CD14-positive monocyte (primary cell): ENCODE data around the gene MED27. TPM values are rescaled to one million over a fixed set of nuclear protein-coding genes. Genes with fewer than 3 reads are reported as not detected.

Experiments used
- DNase-seq, 3 donors: peaks; one replicate each; pipeline ENCODE4 v3.0.0-alpha.2; 2011 to 2022
- H2AFZ ChIP-seq: 2 replicates; pipeline ENCODE4 v1.6.0; 2012; ENCODE audit warnings: mild to moderate bottlenecking, low read depth, low read length, inconsistent platforms; ENCODE audit not compliant: insufficient read depth, poor library complexity, severe bottlenecking
- H3K27ac ChIP-seq, 2 donors: 1 replicate in 1 of 2; 2 replicates in 1 of 2; pipeline ENCODE4 v1.5.1; 2012 to 2013; ENCODE audit warnings: low read length in 2 of 2, control low read depth in 1 of 2, inconsistent platforms in 1 of 2, low read depth in 1 of 2, mild to moderate bottlenecking in 1 of 2
- H3K27me3 ChIP-seq, 2 donors: one replicate each; pipeline versions ENCODE4 v1.6.0 to v1.6.1; 2011 to 2013; ENCODE audit warnings: low read length in 2 of 2; ENCODE audit not compliant: control insufficient read depth in 2 of 2, insufficient read depth in 2 of 2
- H3K36me3 ChIP-seq, 2 donors: replicated peaks in 1 of 2; 1 replicate in 1 of 2; 2 replicates in 1 of 2; pipeline versions ENCODE4 v1.5.1 to v1.6.1; 2012 to 2013; ENCODE audit warnings: low read length in 2 of 2, control low read depth in 1 of 2, inconsistent platforms in 1 of 2, mild to moderate bottlenecking in 1 of 2; ENCODE audit not compliant: insufficient read depth in 2 of 2, control insufficient read depth in 1 of 2
- H3K4me1 ChIP-seq, 2 donors: 1 replicate in 1 of 2; 2 replicates in 1 of 2; pipeline versions ENCODE4 v1.5.1 to v1.6.1; 2012 to 2013; ENCODE audit warnings: low read length in 2 of 2, control low read depth in 1 of 2, inconsistent platforms in 1 of 2, mild to moderate bottlenecking in 1 of 2, moderate library complexity in 1 of 2; ENCODE audit not compliant: insufficient read depth in 2 of 2, control insufficient read depth in 1 of 2
- H3K4me2 ChIP-seq: replicated peaks from 2 replicates; pipeline ENCODE3; 2012; ENCODE audit warnings: low read length, moderate library complexity, mild to moderate bottlenecking; ENCODE audit not compliant: poor library complexity, severe bottlenecking; ENCODE audit errors: extremely low read depth
- H3K4me3 ChIP-seq, 3 experiments: fragments of 200-600 bp in 1 of 3; sonication (generic) in 1 of 3; replicated peaks in 1 of 3; 1 replicate in 2 of 3; 2 replicates in 1 of 3; pipeline ENCODE4 v1.5.1; 2011 to 2013; ENCODE audit warnings: low read length in 3 of 3, mild to moderate bottlenecking in 3 of 3, control low read depth in 2 of 3, low read depth in 2 of 3, inconsistent platforms in 1 of 3, moderate library complexity in 1 of 3
- H3K79me2 ChIP-seq: 2 replicates; pipeline ENCODE4 v1.6.0; 2012; ENCODE audit warnings: mild to moderate bottlenecking, control low read depth, inconsistent platforms, low read length, moderate library complexity; ENCODE audit not compliant: insufficient read depth
- H3K9ac ChIP-seq: 2 replicates; pipeline ENCODE4 v1.6.0; 2017; ENCODE audit warnings: low read length, mild to moderate bottlenecking; ENCODE audit not compliant: insufficient read depth, poor library complexity, severe bottlenecking
- H3K9me3 ChIP-seq, 2 donors: replicated peaks in 1 of 2; 1 replicate in 1 of 2; 2 replicates in 1 of 2; pipeline versions ENCODE4 v1.5.1 to v1.6.1; 2012 to 2013; ENCODE audit warnings: low read length in 2 of 2, control low read depth in 1 of 2; ENCODE audit not compliant: control insufficient read depth in 1 of 2, insufficient read depth in 1 of 2
- H4K20me1 ChIP-seq: 2 replicates; pipeline ENCODE4 v1.6.0; 2012; ENCODE audit warnings: mild to moderate bottlenecking, low read length, control low read depth, moderate library complexity; ENCODE audit not compliant: insufficient read depth
- H3K27ac Mint-ChIP-seq, 7 donors: one replicate each; pipeline ENCODE4 v1.8.0; 2020; ENCODE audit warnings: mild to moderate bottlenecking in 7 of 7, mixed read lengths in 7 of 7, moderate library complexity in 6 of 7, inconsistent platforms in 2 of 7
- H3K27me3 Mint-ChIP-seq, 3 donors: one replicate each; pipeline ENCODE4 v1.8.0; 2021 to 2022; ENCODE audit warnings: low read depth in 3 of 3, mild to moderate bottlenecking in 3 of 3, mixed read lengths in 3 of 3, moderate library complexity in 3 of 3, inconsistent platforms in 1 of 3
- H3K36me3 Mint-ChIP-seq, 2 donors: one replicate each; pipeline ENCODE4 v1.8.0; 2020; ENCODE audit warnings: mixed read lengths in 2 of 2, inconsistent platforms in 1 of 2, mild to moderate bottlenecking in 1 of 2
- H3K4me1 Mint-ChIP-seq: one replicate; pipeline ENCODE4 v1.8.0; 2020; ENCODE audit warnings: mild to moderate bottlenecking, mixed read lengths
- H3K4me3 Mint-ChIP-seq, 2 donors: one replicate each; pipeline ENCODE4 v1.8.0; 2020; ENCODE audit warnings: mild to moderate bottlenecking in 2 of 2, mixed read lengths in 2 of 2, moderate library complexity in 1 of 2
- H3K9me3 Mint-ChIP-seq, 7 donors: one replicate each; pipeline ENCODE4 v1.8.0; 2020 to 2022; ENCODE audit warnings: mixed read lengths in 7 of 7, mild to moderate bottlenecking in 6 of 7, moderate library complexity in 6 of 7, inconsistent platforms in 2 of 7
- WGBS: methylation state at CpG from one replicate; pipeline ENCODE4 v1.1.5; 2013; ENCODE audit warnings: missing lambda C conversion rate; ENCODE audit not compliant: insufficient coverage; 5-methylcytosine and 5-hydroxymethylcytosine counted together
- intact Hi-C, 2 donors: fragments of 100-400 bp; cut with micrococcal nuclease; formaldehyde crosslinking; loops; one replicate each; pipeline versions ENCODE4 v1.15.0 to v1.15.1; 2023
- polyA plus RNA-seq, 3 donors: library from polyadenylated mRNA; depleted of rRNA in 1 of 3; unstranded in 2 of 3; stranded (reverse) in 1 of 3; fragments of 300-500 nt in 2 of 3; fragments of >200 nt in 1 of 3; fragmentation: Illumina TruSeq in 2 of 3; gene quantifications; 1 replicate in 2 of 3; 2 replicates in 1 of 3; pipeline ENCODE4 v1.2.3, GENCODE V29; 2012 to 2021
- TF ChIP-seq, protein P1 (sequence below): fragments of 200-600 bp; IDR thresholded peaks from one replicate; pipeline ENCODE4 v1.8.0; 2022; ENCODE audit warnings: antibody characterized with exemption, mild to moderate bottlenecking

Gene MED27
- polyA plus RNA-seq, 3 donors, result 14.0 to 26.9 (median 25.8) TPM

- peaks cover 25% of the 10 kb centered on the region for H3K4me1 Mint-ChIP-seq
- Histone ChIP-seq H3K36me3 (peaks cover 32 to 37% of the 10 kb centered on the region in 2 donors), H3K27ac (peak overlapping the region in 1 of 2 donors; percentile 82), H2AFZ (peak overlapping the region; percentile 87), H3K4me2 (peak overlapping the region; percentile 96), H3K79me2 (peaks cover 22% of the 10 kb centered on the region), H3K9me3 (no peaks in the 10 kb centered on the region), H3K4me1 (peaks cover 15 to 22% of the 10 kb centered on the region in 2 donors), H3K27me3 (no peaks in the 10 kb centered on the region), H4K20me1 (peaks cover 5% of the 10 kb centered on the region), H3K4me3 (peak overlapping the region; percentile 75 to 88 (median 86)), H3K9ac (peak overlapping the region; percentile 81)
- peaks cover 0 to 5% (median 4%) of the 10 kb centered on the region in 3 donors for H3K27me3 Mint-ChIP-seq
- H3K9me3 Mint-ChIP-seq, result no peaks in the 10 kb centered on the region
- peaks cover 30% of the 10 kb centered on the region in 2 donors for H3K36me3 Mint-ChIP-seq
- 8% methylated on average over 11 of the region's 12 CpGs for WGBS
- intact Hi-C loops, result loop anchor here in 1 of 2 donors (5.0 to 10.0 kb wide), 2 partner anchors 166 to 593 kb away; partner anchors contain the start of gene GTF3C4
- H3K27ac Mint-ChIP-seq, result peak overlapping the region in 6 of 7 donors; percentile 79 to 97 (median 85)
- TF ChIP-seq, protein P1, sequence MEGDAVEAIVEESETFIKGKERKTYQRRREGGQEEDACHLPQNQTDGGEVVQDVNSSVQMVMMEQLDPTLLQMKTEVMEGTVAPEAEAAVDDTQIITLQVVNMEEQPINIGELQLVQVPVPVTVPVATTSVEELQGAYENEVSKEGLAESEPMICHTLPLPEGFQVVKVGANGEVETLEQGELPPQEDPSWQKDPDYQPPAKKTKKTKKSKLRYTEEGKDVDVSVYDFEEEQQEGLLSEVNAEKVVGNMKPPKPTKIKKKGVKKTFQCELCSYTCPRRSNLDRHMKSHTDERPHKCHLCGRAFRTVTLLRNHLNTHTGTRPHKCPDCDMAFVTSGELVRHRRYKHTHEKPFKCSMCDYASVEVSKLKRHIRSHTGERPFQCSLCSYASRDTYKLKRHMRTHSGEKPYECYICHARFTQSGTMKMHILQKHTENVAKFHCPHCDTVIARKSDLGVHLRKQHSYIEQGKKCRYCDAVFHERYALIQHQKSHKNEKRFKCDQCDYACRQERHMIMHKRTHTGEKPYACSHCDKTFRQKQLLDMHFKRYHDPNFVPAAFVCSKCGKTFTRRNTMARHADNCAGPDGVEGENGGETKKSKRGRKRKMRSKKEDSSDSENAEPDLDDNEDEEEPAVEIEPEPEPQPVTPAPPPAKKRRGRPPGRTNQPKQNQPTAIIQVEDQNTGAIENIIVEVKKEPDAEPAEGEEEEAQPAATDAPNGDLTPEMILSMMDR, result no peak
- DNase-seq, result peak in 1 of 3 donors; percentile 6
- peak overlapping the region; percentile 91 to 99 for H3K4me3 Mint-ChIP-seq
These were observed 839 bp downstream of the MED27 start for GRCh38 chr9:132078699-132079356.

DNA sequence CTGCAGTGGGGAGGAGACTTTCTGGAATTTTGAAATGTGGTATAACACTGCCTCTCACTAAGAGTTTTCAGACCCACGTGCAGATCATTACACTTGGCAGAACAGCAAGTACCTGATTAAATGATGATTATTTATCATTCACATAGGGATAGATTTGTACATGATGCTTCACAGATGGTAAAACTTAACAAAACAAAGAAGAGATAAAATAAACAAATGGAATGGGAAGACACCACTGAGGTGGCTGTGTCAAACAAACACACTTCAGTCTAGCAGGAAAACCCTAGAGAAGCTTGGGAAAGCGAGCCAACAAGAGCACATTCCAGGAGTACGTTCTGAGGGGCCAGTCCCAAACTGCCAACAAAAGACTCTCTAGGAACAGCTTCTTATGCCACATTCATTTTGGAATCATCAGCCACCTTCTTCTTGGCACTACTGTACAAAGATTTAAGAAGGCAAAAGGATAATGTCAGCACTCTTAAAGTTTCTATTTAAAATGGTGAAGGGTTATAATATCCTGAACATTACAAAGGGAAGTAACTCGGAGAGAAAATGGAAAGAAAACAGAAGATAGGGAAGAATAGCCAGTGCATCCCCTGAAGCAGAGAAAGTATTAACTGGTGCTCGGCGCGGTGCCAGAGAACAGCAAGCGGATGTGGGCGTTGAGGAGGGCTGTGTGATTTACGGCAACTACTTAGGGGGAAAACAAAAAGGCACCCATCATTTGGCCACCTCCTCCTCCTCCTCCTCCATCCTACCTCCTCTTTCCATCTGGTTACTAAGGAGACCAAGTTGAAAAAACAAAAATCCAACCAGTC lies 1.6 kb downstream of the MED27 start:
- no peak overlapping the region for H3K9ac ChIP-seq
- H3K4me3 Mint-ChIP-seq, result no peak overlapping the region
- peak overlapping the region in 1 of 7 donors; percentile 69 for H3K27ac Mint-ChIP-seq
- peaks cover 10% of the 10 kb centered on the region for H4K20me1 ChIP-seq
- peak overlapping the region in 1 of 3 experiments; percentile 88 for H3K4me3 ChIP-seq
- H3K36me3 Mint-ChIP-seq, result peaks cover 31 to 37% of the 10 kb centered on the region in 2 donors
- peak overlapping the region; percentile 96 for H3K4me2 ChIP-seq
- peaks cover 0 to 3% (median 2%) of the 10 kb centered on the region in 3 donors for H3K27me3 Mint-ChIP-seq
- TF ChIP-seq, protein P1, result no peak
- H2AFZ ChIP-seq, result no peak overlapping the region
- no peaks in the 10 kb centered on the region for H3K9me3 Mint-ChIP-seq
- H3K27ac ChIP-seq, result no peak overlapping the region
- peaks cover 35 to 44% of the 10 kb centered on the region in 2 donors for H3K36me3 ChIP-seq
- H3K9me3 ChIP-seq, result no peaks in the 10 kb centered on the region
- H3K4me1 Mint-ChIP-seq, result peaks cover 25% of the 10 kb centered on the region
- no peaks in the 10 kb centered on the region for H3K27me3 ChIP-seq
- H3K79me2 ChIP-seq, result peaks cover 22% of the 10 kb centered on the region
- no peak for DNase-seq
- intact Hi-C loops, result loop anchor here in 1 of 2 donors (5.0 to 10.0 kb wide), 2 partner anchors 167 to 594 kb away; partner anchors contain the start of gene GTF3C4
- peaks cover 15 to 22% of the 10 kb centered on the region in 2 donors for H3K4me1 ChIP-seq
- 92% methylated on average over 2 of the region's 10 CpGs for WGBS
